Common myeloid progenitor, CD34-positive (primary cell): ENCODE measurements around the gene FBXO34.
A peak's percentile ranks its signal among the peaks of the same experiment; 100 is the strongest.
"Not testable (repeated sequence)": the region's sequence is repeated elsewhere in the genome, so short reads cannot be mapped to it uniquely, and the experiment has no call there.

ENCODE experiments used
- CTCF ChIA-PET: fragments of 350-600 bp; sonication (Branson Sonifier 250); formaldehyde crosslinking; loops from one replicate; lab custom pipeline; 2021; ENCODE audit warnings: antibody characterized with exemption; lab: Charles Lee
- POLR2A ChIA-PET: fragments of 350-600 bp; sonication (Branson Sonifier 250); formaldehyde crosslinking; loops from one replicate; lab custom pipeline; 2021; ENCODE audit warnings: antibody characterized with exemption; lab: Charles Lee
- DNase-seq, 3 donors: peaks; one replicate each; pipeline versions ENCODE4 v3.0.0 to v3.0.0-alpha.2; 2013
- H3K27ac ChIP-seq, 2 experiments: 1 replicate in 1 of 2; 2 replicates in 1 of 2; pipeline ENCODE4 v1.7.0; 2013; ENCODE audit warnings: inconsistent platforms in 2 of 2, low read length in 2 of 2, mild to moderate bottlenecking in 2 of 2, low read depth in 1 of 2, moderate library complexity in 1 of 2; ENCODE audit not compliant: severe bottlenecking in 2 of 2, insufficient read depth in 1 of 2, poor library complexity in 1 of 2
- H3K27me3 ChIP-seq, 5 experiments: replicated peaks in 2 of 5; 1 replicate in 3 of 5; 2 replicates in 2 of 5; pipeline versions ENCODE4 v1.6.1 to v1.7.0; 2013; ENCODE audit warnings: low read length in 4 of 5, mild to moderate bottlenecking in 2 of 5, moderate library complexity in 2 of 5, inconsistent platforms in 1 of 5; ENCODE audit not compliant: insufficient read depth in 5 of 5, control insufficient read depth in 4 of 5
- H3K36me3 ChIP-seq, 4 experiments: 1 replicate in 2 of 4; 2 replicates in 2 of 4; pipeline versions ENCODE4 v1.6.1 to v1.7.0; 2013; ENCODE audit warnings: low read length in 3 of 4, control low read depth in 1 of 4, mild to moderate bottlenecking in 1 of 4; ENCODE audit not compliant: control insufficient read depth in 4 of 4, insufficient read depth in 4 of 4
- H3K4me1 ChIP-seq, 4 experiments: 1 replicate in 3 of 4; 2 replicates in 1 of 4; pipeline versions ENCODE4 v1.6.1 to v1.7.1; 2013; ENCODE audit warnings: low read length in 3 of 4, mild to moderate bottlenecking in 3 of 4, control low read depth in 1 of 4, inconsistent platforms in 1 of 4, moderate library complexity in 1 of 4; ENCODE audit not compliant: control insufficient read depth in 4 of 4, insufficient read depth in 4 of 4; ENCODE audit errors: control extremely low read depth in 1 of 4
- H3K4me3 ChIP-seq, 7 experiments: 1 replicate in 4 of 7; 2 replicates in 3 of 7; pipeline versions ENCODE4 v1.5.1 to v1.7.0; 2013; ENCODE audit warnings: mild to moderate bottlenecking in 7 of 7, low read length in 6 of 7, moderate library complexity in 6 of 7, inconsistent platforms in 2 of 7, low read depth in 2 of 7, control low read depth in 1 of 7; ENCODE audit not compliant: insufficient read depth in 4 of 7, control insufficient read depth in 1 of 7; ENCODE audit errors: extremely low read depth in 1 of 7
- H3K9me3 ChIP-seq, 5 experiments: 1 replicate in 4 of 5; 2 replicates in 1 of 5; pipeline versions ENCODE4 v1.6.1 to v1.7.1; 2013; ENCODE audit warnings: low read length in 4 of 5, mild to moderate bottlenecking in 2 of 5, inconsistent platforms in 1 of 5, low read depth in 1 of 5, moderate library complexity in 1 of 5; ENCODE audit not compliant: control insufficient read depth in 4 of 5, insufficient read depth in 2 of 5; ENCODE audit errors: control extremely low read depth in 1 of 5
- WGBS: methylation state at CpG from one replicate; pipeline ENCODE4 v1.1.5; 2013; ENCODE audit not compliant: insufficient coverage; 5-methylcytosine and 5-hydroxymethylcytosine counted together

Gene FBXO34

DNA sequence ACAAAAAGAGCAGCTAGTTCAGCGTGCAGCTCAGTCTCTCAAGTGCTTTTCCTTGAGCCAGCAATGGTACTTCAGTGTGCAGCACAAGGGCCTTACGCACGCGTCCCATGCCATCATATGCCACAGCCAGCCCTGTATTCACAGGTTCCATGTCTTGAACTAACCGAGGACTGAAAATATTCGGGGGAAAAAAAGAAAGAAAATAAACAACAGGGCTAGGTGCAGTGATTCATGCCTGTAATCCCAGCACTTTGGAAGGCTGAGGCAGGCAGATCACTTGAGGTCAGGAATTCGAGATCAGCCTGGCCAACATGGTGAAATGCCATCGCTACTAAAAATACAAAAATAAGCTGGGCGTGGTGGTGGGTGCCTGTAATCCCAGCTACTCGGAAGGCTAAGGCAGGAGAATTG, 111.8 kb downstream of the FBXO34 start:
- H3K9me3 ChIP-seq, H3K27me3 ChIP-seq, H3K4me3 ChIP-seq, H3K4me1 ChIP-seq, H3K27ac ChIP-seq, POLR2A ChIA-PET, DNase-seq: not testable (repeated sequence)
- 99% methylated on average over 10 of the region's 10 CpGs for WGBS
- peaks cover 2 to 74% (median 37%) of the 10 kb centered on the region in 4 experiments for H3K36me3 ChIP-seq
- CTCF ChIA-PET: interaction anchor here (1.1 to 1.2 kb wide), 2 partner anchors 10 to 12 kb away, joined by 3 read pairs; no protein-coding TSS in a partner anchor

- Histone ChIP-seq H3K36me3 (peaks cover 2 to 72% (median 39%) of the 10 kb centered on the region in 4 experiments), H3K27ac (peak overlapping the region in 1 of 2 experiments; percentile 57), H3K4me1 (peaks cover 0 to 2% (median 0%) of the 10 kb centered on the region in 4 experiments), H3K27me3 (no peaks in the 10 kb centered on the region), H3K4me3 (peak overlapping the region in 1 of 7 experiments; percentile 1), H3K9me3 (no peaks in the 10 kb centered on the region)
- POLR2A ChIA-PET: no interaction called here
- DNase-seq: peak; percentile 58 to 80 (median 63)
- 78% methylated on average over 4 of the region's 5 CpGs for WGBS
- CTCF ChIA-PET: interaction anchor here (0.9 to 1.0 kb wide), 2 partner anchors 12 to 27 kb away, joined by 3 to 4 read pairs; no protein-coding TSS in a partner anchor
Measured at GRCh38 chr14:55383541-55384140, 112.4 kb downstream of the FBXO34 start.

- Histone ChIP-seq H3K36me3 (peaks cover 2 to 73% (median 44%) of the 10 kb centered on the region in 4 experiments), H3K4me1 (peaks cover 0 to 2% (median 0%) of the 10 kb centered on the region in 4 experiments), H3K4me3 (peak overlapping the region in 1 of 7 experiments; percentile 41), H3K9me3 (no peaks in the 10 kb centered on the region), H3K27me3 (no peaks in the 10 kb centered on the region), H3K27ac (peak overlapping the region in 1 of 2 experiments; percentile 57)
- no peak for DNase-seq
- ChIA-PET CTCF (interaction anchor here (0.5 to 0.9 kb wide), 2 partner anchors 26 to 820 kb away, joined by 3 read pairs; no protein-coding TSS in a partner anchor), POLR2A (no interaction called here)
- WGBS: 97% methylated on average over 3 of the region's 3 CpGs
Measured at GRCh38 chr14:55384536-55384935, 113.3 kb downstream of the FBXO34 start.

DNA sequence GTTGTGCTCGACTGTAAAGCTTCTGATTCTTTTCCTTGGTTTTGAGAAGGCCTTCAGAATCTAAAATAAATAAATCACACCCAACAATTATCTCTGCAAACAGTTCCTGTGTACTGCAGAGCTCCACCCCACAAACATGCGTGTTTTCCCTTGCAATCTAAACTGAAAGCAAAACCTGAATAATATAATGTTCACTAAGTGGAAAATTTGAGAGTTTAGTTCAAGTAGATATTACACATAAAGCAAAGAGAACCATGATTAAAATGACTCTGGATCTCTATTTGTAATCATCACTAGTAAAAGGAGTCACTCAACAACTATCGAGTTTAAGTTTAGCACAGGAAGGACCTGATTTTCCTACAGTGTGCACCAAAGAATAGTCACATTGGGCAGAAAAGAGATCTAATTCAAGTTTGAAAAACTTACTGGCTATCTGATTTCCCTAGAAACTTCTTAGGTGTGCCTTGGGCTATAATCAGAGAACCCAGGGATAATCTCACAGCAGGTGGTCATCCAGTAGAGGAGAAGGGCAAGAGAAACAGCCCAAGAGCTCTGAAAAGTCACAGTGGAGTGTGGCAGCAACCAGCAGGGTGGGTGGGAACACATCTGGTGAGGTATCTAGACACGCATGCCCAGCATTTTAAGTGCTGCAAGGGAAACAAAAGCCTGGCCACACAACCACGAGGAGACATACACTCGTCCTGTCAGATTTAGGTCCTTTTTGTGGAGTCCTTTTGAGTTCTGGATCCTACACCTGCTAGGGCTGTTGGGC, 115.0 kb downstream of the FBXO34 start:
- Histone ChIP-seq H3K9me3 (no peaks in the 10 kb centered on the region), H3K36me3 (peaks cover 0 to 65% (median 41%) of the 10 kb centered on the region in 4 experiments), H3K4me1 (peaks cover 0 to 2% (median 0%) of the 10 kb centered on the region in 4 experiments), H3K27me3 (no peaks in the 10 kb centered on the region), H3K27ac (peak overlapping the region in 1 of 2 experiments; percentile 33), H3K4me3 (no peak overlapping the region)
- POLR2A ChIA-PET: interaction anchor here (0.6 kb wide), 1 partner anchor 96 kb away, joined by 3 read pairs; no protein-coding TSS in a partner anchor
- 93% methylated on average over 4 of the region's 6 CpGs for WGBS
- CTCF ChIA-PET: interaction anchor here (1.0 kb wide), 1 partner anchor 28 kb away, joined by 3 read pairs; no protein-coding TSS in a partner anchor
- peak in 1 of 3 donors; percentile 18 for DNase-seq

DNA sequence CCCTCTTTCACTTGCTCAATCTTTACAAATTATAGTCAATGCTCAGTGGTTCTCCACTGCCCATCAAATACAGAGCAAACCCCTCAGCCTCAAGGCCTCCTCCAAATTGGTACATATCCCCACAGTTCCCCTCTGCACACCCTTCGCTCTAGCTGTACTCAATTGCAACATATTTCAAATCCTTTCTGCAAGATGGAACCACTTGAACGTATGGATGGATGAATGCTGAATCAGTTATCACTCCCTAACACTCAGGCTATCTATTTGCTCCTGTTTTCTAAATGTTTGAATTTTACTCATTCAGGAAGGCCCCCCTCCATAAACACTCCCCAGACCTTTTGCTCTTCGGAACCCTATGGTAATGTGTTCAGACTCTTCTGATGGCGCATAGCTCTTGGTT, 115.9 kb downstream of the FBXO34 start:
- 100% methylated on average over 4 of the region's 4 CpGs for WGBS
- Histone ChIP-seq H3K4me3 (no peak overlapping the region), H3K4me1 (peaks cover 0 to 2% (median 0%) of the 10 kb centered on the region in 4 experiments), H3K27me3 (no peaks in the 10 kb centered on the region), H3K9me3 (no peaks in the 10 kb centered on the region), H3K27ac (no peak overlapping the region), H3K36me3 (peaks cover 0 to 56% (median 36%) of the 10 kb centered on the region in 4 experiments)
- POLR2A ChIA-PET: interaction anchor here (0.6 kb wide), 1 partner anchor 1185 kb away, joined by 4 read pairs; no protein-coding TSS in a partner anchor
- CTCF ChIA-PET: interaction anchor here (0.9 to 1.2 kb wide), 2 partner anchors 10 to 12 kb away, joined by 3 read pairs; no protein-coding TSS in a partner anchor
- DNase-seq: no peak

- peaks cover 0 to 52% (median 34%) of the 10 kb centered on the region in 4 experiments for H3K36me3 ChIP-seq
- H3K4me3 ChIP-seq: no peak overlapping the region
- no peaks in the 10 kb centered on the region for H3K4me1 ChIP-seq
- ChIA-PET POLR2A (no interaction called here), CTCF (interaction anchor here (0.9 to 1.2 kb wide), 2 partner anchors 11 to 13 kb away, joined by 3 read pairs; no protein-coding TSS in a partner anchor)
- H3K27me3 ChIP-seq: no peaks in the 10 kb centered on the region
- no peak for DNase-seq
- no peaks in the 10 kb centered on the region for H3K9me3 ChIP-seq
- H3K27ac ChIP-seq: no peak overlapping the region
Measured at GRCh38 chr14:55388160-55388559, 116.9 kb downstream of the FBXO34 start.
